B cell (primary cell): ENCODE data around the gene CD8B. TPM values are rescaled to one million over a fixed set of nuclear protein-coding genes. Genes with fewer than 3 reads are reported as not detected.

Experiments used
- ATAC-seq: fragments of 200-7000 bp; cut with Tn5 transposase; one replicate; pipeline ENCODE4 v1.10.0; 2021; ENCODE audit warnings: low read depth, mild to moderate bottlenecking, moderate number of reproducible peaks, moderate library complexity
- CTCF ChIA-PET: fragments of 350-600 bp; sonication (Branson Sonifier 250); formaldehyde crosslinking; loops from one replicate; lab custom pipeline; 2021; ENCODE audit warnings: antibody characterized with exemption, inconsistent platforms; lab: Charles Lee
- POLR2A ChIA-PET: fragments of 350-600 bp; sonication (Branson Sonifier 250); formaldehyde crosslinking; loops from one replicate; lab custom pipeline; 2021; ENCODE audit warnings: antibody characterized with exemption; lab: Charles Lee
- DNase-seq: peaks from one replicate; pipeline ENCODE4 v3.0.0; 2013
- H2AFZ ChIP-seq: 2 replicates; pipeline ENCODE4 v1.6.1; 2012; ENCODE audit warnings: mild to moderate bottlenecking, low read depth, low read length; ENCODE audit not compliant: insufficient read depth, poor library complexity, severe bottlenecking
- H3K27ac ChIP-seq, 2 donors: 1 replicate in 1 of 2; 2 replicates in 1 of 2; pipeline ENCODE4 v1.5.1; 2012 to 2013; ENCODE audit warnings: low read length in 2 of 2, mild to moderate bottlenecking in 2 of 2, moderate library complexity in 1 of 2
- H3K27me3 ChIP-seq, 4 experiments: fragments of 200-600 bp in 1 of 4; sonication (generic) in 1 of 4; replicated peaks in 1 of 4; 1 replicate in 2 of 4; 2 replicates in 2 of 4; pipeline versions ENCODE4 v1.6.1 to v1.7.0; 2013 to 2016; ENCODE audit warnings: low read length in 3 of 4, mild to moderate bottlenecking in 2 of 4, mixed read lengths in 1 of 4, moderate library complexity in 1 of 4; ENCODE audit not compliant: insufficient read depth in 4 of 4, control insufficient read depth in 3 of 4; ENCODE audit errors: control extremely low read depth in 1 of 4
- H3K36me3 ChIP-seq, 2 experiments: replicated peaks in 1 of 2; 1 replicate in 1 of 2; 2 replicates in 1 of 2; pipeline versions ENCODE4 v1.6.1 to v1.7.1; 2013; ENCODE audit warnings: low read length in 1 of 2; ENCODE audit not compliant: insufficient read depth in 2 of 2, control insufficient read depth in 1 of 2; ENCODE audit errors: control extremely low read depth in 1 of 2, extremely low read depth in 1 of 2
- H3K4me1 ChIP-seq, 2 donors: fragments of 200-600 bp in 1 of 2; sonication (generic) in 1 of 2; 1 replicate in 1 of 2; 2 replicates in 1 of 2; pipeline versions ENCODE4 v1.5.1 to v1.6.1; 2013 to 2017; ENCODE audit warnings: low read length in 2 of 2; ENCODE audit not compliant: control insufficient read depth in 2 of 2, insufficient read depth in 2 of 2
- H3K4me2 ChIP-seq: replicated peaks from 2 replicates; pipeline ENCODE3; 2012; ENCODE audit warnings: mild to moderate bottlenecking, low read depth, low read length; ENCODE audit not compliant: poor library complexity, severe bottlenecking
- H3K4me3 ChIP-seq, 5 experiments: fragments of 200-600 bp in 1 of 5; sonication (generic) in 1 of 5; 1 replicate in 3 of 5; 2 replicates in 2 of 5; pipeline versions ENCODE4 v1.5.1 to v1.7.0; 2011 to 2016; ENCODE audit warnings: low read length in 4 of 5, mild to moderate bottlenecking in 4 of 5, low read depth in 2 of 5, control low read depth in 1 of 5, moderate library complexity in 1 of 5; ENCODE audit not compliant: insufficient read depth in 1 of 5; ENCODE audit errors: control extremely low read depth in 1 of 5, extremely low read depth in 1 of 5
- H3K79me2 ChIP-seq: fragments of 200-600 bp; sonication (generic); one replicate; pipeline ENCODE4 v1.6.0; 2016; ENCODE audit warnings: low read length; ENCODE audit not compliant: control insufficient read depth, insufficient read depth
- H3K9ac ChIP-seq: fragments of 200-600 bp; sonication (generic); 2 replicates; pipeline ENCODE4 v1.6.1; 2017; ENCODE audit warnings: mild to moderate bottlenecking, low read length, moderate library complexity
- H3K9me3 ChIP-seq, 3 donors: one replicate each; pipeline versions ENCODE4 v1.6.1 to v1.7.1; 2013; ENCODE audit warnings: low read length in 2 of 3; ENCODE audit not compliant: control insufficient read depth in 2 of 3, insufficient read depth in 1 of 3; ENCODE audit errors: control extremely low read depth in 1 of 3
- H4K20me1 ChIP-seq: 2 replicates; pipeline ENCODE4 v1.6.0; 2012; ENCODE audit warnings: mild to moderate bottlenecking, low read length; ENCODE audit not compliant: insufficient read depth, control insufficient read depth, poor library complexity, severe bottlenecking
- H3K27ac Mint-ChIP-seq: one replicate; pipeline ENCODE4 v1.8.0; 2021; ENCODE audit warnings: mixed read lengths
- H3K27me3 Mint-ChIP-seq: one replicate; pipeline ENCODE4 v1.8.0; 2021; ENCODE audit warnings: mixed read lengths
- H3K4me1 Mint-ChIP-seq: one replicate; pipeline ENCODE4 v1.8.0; 2021; ENCODE audit warnings: mixed read lengths
- H3K4me3 Mint-ChIP-seq: one replicate; pipeline ENCODE4 v1.8.0; 2021; ENCODE audit warnings: mixed read lengths
- H3K9me3 Mint-ChIP-seq: one replicate; pipeline ENCODE4 v1.8.0; 2022; ENCODE audit warnings: mixed read lengths; ENCODE audit not compliant: insufficient read depth
- EZH2 ChIP-seq: IDR thresholded peaks from 2 replicates; pipeline ENCODE4 v1.6.1; 2012; ENCODE audit warnings: borderline replicate concordance, low read depth, mild to moderate bottlenecking, moderate library complexity, low read length; ENCODE audit not compliant: insufficient read depth, poor library complexity, severe bottlenecking
- WGBS: methylation state at CpG from one replicate; pipeline ENCODE4 v1.1.5; 2013; ENCODE audit warnings: missing lambda C conversion rate; ENCODE audit not compliant: insufficient coverage; 5-methylcytosine and 5-hydroxymethylcytosine counted together
- intact Hi-C: fragments of 100-400 bp; cut with micrococcal nuclease; formaldehyde crosslinking; loops from one replicate; pipeline ENCODE4 v1.10.0; 2022
- polyA plus RNA-seq: library from polyadenylated mRNA; depleted of rRNA; stranded (reverse); fragments of >200 nt; gene quantifications from 2 replicates; pipeline ENCODE4 v1.2.3, GENCODE V29; 2012
- total RNA-seq, 2 donors: library from RNA; stranded (reverse); fragments of 120-200 nt in 1 of 2; gene quantifications; 1 replicate in 1 of 2; 2 replicates in 1 of 2; pipeline versions ENCODE4 v1.2.3 to v1.2.4, GENCODE V29; 2013 to 2022
- TF ChIP-seq, protein P1 (sequence below): fragments of 200-600 bp; IDR thresholded peaks from one replicate; pipeline ENCODE4 v1.8.0; 2022; ENCODE audit warnings: antibody characterized with exemption, mild to moderate bottlenecking

The CD8B gene
- total and polyA plus RNA-seq, 2 donors (not counting 1 experiment from before 2014, with no cell fraction given): 0.45 TPM; not detected in 1

DNA sequence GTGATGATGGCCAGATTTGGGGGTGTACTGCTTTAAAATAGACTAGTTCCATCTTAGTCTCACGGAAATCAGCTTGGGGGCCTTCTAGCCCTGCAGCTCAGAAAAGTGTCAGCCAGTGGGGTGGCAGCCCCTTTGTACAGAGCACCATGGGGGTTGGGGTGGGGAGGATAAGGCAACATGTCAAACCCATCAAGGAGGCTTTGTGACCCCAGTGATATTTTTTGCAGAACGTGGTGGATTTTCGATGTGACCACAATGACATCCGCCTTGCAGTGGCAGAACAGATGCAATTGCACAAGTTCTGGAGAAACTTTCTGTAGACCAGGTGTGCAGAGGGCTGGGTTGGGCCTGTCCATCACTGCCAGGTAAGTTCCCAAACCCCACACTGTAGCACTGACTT lies 67.9 kb downstream of the CD8B start:
- H3K79me2 ChIP-seq: no peaks in the 10 kb centered on the region
- H4K20me1 ChIP-seq: no peaks in the 10 kb centered on the region
- peaks cover 30% of the 10 kb centered on the region in 2 donors for H3K4me1 ChIP-seq
- no peak for ATAC-seq
- H3K4me3 Mint-ChIP-seq: no peak overlapping the region
- H3K27ac ChIP-seq: no peak overlapping the region
- H3K27me3 Mint-ChIP-seq: peaks cover 64% of the 10 kb centered on the region
- TF ChIP-seq, protein P1, sequence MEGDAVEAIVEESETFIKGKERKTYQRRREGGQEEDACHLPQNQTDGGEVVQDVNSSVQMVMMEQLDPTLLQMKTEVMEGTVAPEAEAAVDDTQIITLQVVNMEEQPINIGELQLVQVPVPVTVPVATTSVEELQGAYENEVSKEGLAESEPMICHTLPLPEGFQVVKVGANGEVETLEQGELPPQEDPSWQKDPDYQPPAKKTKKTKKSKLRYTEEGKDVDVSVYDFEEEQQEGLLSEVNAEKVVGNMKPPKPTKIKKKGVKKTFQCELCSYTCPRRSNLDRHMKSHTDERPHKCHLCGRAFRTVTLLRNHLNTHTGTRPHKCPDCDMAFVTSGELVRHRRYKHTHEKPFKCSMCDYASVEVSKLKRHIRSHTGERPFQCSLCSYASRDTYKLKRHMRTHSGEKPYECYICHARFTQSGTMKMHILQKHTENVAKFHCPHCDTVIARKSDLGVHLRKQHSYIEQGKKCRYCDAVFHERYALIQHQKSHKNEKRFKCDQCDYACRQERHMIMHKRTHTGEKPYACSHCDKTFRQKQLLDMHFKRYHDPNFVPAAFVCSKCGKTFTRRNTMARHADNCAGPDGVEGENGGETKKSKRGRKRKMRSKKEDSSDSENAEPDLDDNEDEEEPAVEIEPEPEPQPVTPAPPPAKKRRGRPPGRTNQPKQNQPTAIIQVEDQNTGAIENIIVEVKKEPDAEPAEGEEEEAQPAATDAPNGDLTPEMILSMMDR: no peak
- TF ChIP-seq EZH2: no peak
- no peak overlapping the region for H3K9ac ChIP-seq
- no peaks in the 10 kb centered on the region for H3K36me3 ChIP-seq
- ChIA-PET CTCF (no interaction called here), POLR2A (no interaction called here)
- H3K4me2 ChIP-seq: no peak overlapping the region
- WGBS: 93% methylated on average over 4 of the region's 4 CpGs
- peaks cover 16% of the 10 kb centered on the region for H3K9me3 Mint-ChIP-seq
- no peak overlapping the region for H2AFZ ChIP-seq
- no peak for DNase-seq
- H3K4me3 ChIP-seq: no peak overlapping the region
- H3K27me3 ChIP-seq: peaks cover 0 to 66% (median 46%) of the 10 kb centered on the region in 4 experiments
- H3K4me1 Mint-ChIP-seq: peaks cover 23% of the 10 kb centered on the region
- H3K9me3 ChIP-seq: peaks cover 12 to 34% (median 27%) of the 10 kb centered on the region in 3 donors
- H3K27ac Mint-ChIP-seq: no peak overlapping the region
- intact Hi-C loops: no loop called here

DNA sequence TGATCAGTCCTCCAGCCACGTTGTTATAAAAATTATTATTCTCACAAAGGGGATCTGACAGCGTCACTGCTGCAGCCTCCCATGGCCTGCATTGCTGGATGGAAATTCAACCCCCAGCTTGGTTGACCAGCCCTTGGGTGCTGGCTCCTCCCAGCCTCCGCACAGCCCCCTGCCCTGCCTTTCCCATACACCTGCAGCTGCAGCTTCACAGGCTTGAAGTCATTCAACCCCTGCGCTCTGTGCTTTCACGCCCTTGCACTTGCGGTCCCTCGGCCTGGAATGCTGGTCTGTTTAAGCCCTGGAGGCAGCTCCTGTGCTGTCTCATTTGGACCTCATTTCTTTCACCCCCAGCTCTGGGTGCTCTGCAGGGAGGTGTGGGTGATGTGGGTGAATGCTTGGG lies 70.1 kb downstream of the CD8B start:
- no peak for DNase-seq
- peaks cover 23% of the 10 kb centered on the region for H3K4me1 Mint-ChIP-seq

More for the DNA sequence above, 70.1 kb downstream of the CD8B start:
- Histone ChIP-seq H3K27me3 (peaks cover 0 to 65% (median 44%) of the 10 kb centered on the region in 4 experiments), H3K36me3 (no peaks in the 10 kb centered on the region), H3K9me3 (peaks cover 4 to 27% (median 13%) of the 10 kb centered on the region in 3 donors), H4K20me1 (no peaks in the 10 kb centered on the region), H3K9ac (peak overlapping the region; percentile 63), H3K4me2 (peak overlapping the region; percentile 79), H3K4me1 (peaks cover 31% of the 10 kb centered on the region in 2 donors), H2AFZ (peak overlapping the region; percentile 67), H3K27ac (no peak overlapping the region), H3K4me3 (peak overlapping the region in 3 of 5 experiments; percentile 44 to 65 (median 54)), H3K79me2 (no peaks in the 10 kb centered on the region)
- Mint-ChIP-seq H3K9me3 (peaks cover 12% of the 10 kb centered on the region), H3K27ac (no peak overlapping the region), H3K27me3 (peaks cover 66% of the 10 kb centered on the region), H3K4me3 (peak overlapping the region; percentile 95)
- POLR2A ChIA-PET: no interaction called here
- intact Hi-C loops: no loop called here
- no peak for TF ChIP-seq EZH2
- TF ChIP-seq, protein P1: no peak
- no peak for ATAC-seq
- WGBS: 45% methylated on average over 3 of the region's 7 CpGs
- CTCF ChIA-PET: interaction anchor here (1.9 kb wide), 1 partner anchor 16 kb away, joined by 7 read pairs; no protein-coding TSS in a partner anchor
